Activated T-helper 1 cell treated with Interleukin-2 at 50 U/mL for 16 hours (primary cell): Measurements from ENCODE around the gene MCM3AP.
A peak's percentile ranks its signal among the peaks of the same experiment; 100 is the strongest.
"Not testable (repeated sequence)": the region's sequence is repeated elsewhere in the genome, so short reads cannot be mapped to it uniquely, and the experiment has no call there.

Experiments
- DNase-seq: peaks from one replicate; pipeline ENCODE4 v3.0.0-alpha.2; 2020; ENCODE audit warnings: low read depth

Gene MCM3AP

DNA sequence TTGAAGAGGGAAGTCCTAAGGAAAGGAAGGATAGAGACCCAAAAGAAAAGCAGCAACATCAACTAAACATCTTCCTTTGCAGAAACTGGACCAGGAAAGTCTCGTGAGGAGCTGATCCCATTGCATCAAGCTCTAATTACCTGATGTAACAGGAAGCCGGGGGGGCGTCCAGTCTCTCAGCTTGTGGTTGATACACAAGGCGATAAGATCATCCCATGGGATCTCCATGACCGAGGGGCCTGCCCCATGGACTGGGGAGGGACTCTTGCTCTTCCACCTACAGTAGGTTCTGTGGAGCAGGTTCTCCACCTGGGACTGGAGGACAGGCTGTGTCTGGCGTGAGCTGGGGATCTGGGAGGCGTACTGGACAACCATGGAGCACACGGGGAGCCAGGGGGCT, 42.1 kb downstream of the MCM3AP start:
- DNase-seq: no peak

DNA sequence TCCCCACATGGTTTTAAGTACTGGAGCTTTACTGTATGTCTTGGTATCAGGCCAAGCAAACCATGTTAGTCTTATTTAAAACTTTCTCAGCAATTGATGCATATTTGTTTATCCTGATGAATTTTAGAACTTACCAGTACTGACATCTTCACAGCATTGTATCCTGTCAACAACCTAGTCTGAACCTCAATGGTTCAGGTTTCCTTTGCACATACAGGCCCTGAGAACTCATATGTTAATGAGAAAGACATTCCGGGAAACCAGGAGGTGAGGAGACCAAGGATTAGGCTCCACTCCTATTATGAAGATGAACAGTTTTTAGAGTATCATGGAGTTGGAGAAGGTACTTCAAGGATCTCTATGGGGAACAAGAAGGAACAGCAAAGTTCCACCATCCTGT, 43.8 kb downstream of the MCM3AP start:
- not testable (repeated sequence) for DNase-seq

DNA sequence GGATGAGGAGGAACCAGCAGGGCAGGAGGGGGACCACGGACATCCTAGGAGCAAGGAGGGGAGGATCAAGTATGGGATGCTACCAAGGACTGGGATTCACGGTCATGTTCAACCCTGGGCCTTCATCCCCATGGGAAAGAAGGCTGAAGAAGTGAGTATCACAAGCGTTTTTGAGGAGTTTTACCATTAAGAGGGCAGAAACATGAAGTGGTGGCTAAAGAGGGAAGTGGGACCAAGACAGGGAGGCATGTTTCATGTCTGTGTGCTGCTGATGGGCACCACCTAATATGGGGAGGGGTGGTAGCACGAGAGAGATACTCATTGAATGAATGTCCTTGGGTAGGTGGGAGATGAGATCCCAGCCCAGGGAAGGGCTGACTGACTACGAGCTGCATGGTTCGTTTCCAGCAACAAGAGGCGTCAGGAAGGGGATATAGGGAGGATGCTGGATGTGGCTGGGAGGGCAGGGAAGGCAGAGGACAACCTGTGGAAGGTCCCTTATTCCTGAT, 45.5 kb downstream of the MCM3AP start:
- DNase-seq: no peak

DNA sequence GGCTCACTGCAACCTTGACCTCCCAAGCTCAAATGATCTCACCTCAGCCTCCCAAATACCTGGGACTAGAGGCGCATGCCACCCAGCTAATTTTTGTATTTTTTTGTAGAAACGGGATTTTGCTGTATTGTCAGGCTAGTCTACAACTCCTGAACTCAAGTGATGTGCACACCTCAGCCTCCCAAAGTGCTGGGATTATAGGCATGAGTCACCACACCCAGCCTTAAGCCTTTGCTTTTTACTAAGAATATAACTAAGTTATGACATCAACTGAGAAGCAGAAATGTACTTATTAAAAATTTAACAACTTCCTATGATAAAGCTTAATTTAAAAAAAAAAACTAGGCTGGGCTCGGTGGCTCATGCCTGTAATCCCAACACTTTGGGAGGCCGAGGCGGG, 47.9 kb downstream of the MCM3AP start:
- no peak for DNase-seq

DNA sequence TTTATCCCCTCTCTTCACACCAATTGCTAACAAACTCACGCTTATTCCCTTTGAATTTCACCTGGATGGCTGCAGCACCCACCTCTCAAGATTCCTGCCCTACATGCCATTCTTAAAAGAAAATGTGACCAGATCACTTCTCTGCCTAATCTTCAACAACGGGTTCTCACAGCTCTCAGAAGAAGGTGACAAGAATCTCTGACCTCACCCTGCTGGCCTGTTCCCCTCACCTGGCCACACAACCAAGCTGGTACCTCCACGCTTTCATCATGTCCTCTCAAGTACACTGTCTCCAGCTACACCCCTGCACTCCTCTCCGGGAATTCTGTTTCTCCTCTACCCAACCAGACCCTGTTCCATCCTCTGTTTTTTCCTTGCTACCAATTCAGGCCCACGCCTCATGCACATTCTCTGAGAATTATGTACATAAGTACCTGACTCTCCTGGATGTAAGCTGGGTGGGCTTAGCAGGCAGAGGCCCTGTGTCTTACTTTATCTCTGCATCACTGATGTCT, 50.9 kb downstream of the MCM3AP start:
- DNase-seq: no peak

DNA sequence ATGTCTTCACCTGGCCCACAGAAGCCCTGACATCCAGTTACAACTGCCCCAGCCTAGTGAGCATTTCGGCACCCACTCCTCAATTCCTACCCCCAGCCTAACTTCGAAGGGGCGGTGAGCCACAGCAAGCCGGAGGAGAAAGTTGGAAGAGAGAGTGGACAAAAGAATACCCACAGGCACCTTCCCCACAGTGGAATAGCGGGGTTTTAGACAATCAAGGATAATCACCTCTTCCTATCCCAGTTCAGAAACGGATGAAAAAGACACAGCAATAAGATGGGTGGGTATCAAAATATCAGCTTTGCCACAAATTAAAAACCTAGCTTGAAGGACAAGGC, 55.5 kb downstream of the MCM3AP start:
- no peak for DNase-seq

DNA sequence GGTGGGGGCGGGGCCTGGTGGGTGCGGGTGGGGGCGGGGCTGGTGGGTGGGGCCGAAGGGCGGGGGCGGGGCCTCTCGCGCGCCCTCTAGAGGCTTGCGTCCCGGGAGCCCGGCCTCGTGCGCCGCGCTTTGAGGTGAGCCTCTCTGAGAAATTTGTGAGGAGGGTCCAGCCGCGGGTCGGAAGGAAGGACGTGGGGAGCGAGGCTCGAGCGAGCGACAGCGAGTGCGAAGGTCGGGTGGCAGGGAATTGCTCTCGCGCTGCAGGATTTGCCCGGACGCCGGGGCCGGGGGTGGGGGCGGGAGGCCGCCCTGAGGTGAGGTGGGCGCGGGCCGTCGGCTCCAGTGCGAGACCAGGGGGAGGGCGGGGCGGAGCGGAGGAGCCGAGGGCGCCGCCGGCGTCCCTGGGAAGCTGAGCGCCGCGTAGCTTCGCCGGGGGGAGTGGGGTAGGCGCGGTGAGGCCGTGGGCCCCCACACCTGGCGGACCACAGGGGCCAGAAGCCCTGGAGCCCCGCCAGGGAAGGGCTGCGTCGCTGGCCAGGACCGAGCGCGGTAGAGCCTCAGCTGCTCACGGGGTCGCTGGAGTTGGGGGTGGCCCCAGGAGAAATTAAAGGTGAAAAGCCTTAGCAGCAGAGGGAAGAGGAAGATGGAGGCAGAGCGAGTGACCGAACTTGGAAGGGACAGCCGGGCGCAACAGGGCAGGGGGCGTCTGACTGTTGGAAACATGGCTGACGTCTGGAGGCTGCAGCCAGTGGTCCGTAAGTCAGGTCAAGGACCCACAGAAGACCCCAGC, 56.1 kb downstream of the MCM3AP start:
- no peak for DNase-seq

DNA sequence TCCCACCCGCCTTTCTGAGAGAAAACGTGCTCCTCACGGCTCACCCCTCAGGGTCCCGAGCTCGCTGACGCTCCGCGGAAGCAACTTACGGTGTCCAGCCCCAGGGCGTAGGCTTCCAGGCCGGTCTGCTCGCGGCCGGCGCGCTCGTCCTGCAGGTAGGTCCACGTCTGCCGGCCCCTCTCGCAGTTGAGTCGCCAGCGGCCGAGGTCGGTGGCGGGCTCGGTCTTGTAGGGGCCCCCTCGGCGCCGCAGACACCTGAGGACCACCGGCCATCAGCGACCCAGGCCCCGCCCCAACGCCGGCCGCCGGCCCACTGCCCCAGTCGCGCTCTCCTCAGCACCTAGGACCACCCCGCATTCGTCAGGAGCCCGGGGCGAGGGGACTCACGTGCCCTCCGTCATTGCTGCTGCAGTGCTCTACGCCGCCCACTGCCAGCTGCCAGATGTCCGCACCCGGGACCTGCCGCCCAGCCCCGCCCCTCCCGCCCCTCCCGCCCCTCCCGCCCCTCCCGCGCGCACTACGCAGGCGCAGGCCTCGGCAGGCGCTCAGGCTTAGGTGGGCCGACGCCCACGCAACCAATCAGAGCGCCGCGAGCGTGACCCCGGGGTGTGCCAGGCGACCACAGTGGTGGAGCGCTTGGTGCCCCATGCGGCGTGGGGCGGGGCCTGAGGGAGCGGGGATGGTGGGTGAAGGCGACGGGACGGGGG, 56.9 kb downstream of the MCM3AP start, which contains the start of gene LSS:
TSS of gene LSS (minus strand) at position 430 of the 707 bp plus-strand sequence. CDS start at position 401, 29 bp downstream.
- DNase-seq: peak; percentile 98

DNA sequence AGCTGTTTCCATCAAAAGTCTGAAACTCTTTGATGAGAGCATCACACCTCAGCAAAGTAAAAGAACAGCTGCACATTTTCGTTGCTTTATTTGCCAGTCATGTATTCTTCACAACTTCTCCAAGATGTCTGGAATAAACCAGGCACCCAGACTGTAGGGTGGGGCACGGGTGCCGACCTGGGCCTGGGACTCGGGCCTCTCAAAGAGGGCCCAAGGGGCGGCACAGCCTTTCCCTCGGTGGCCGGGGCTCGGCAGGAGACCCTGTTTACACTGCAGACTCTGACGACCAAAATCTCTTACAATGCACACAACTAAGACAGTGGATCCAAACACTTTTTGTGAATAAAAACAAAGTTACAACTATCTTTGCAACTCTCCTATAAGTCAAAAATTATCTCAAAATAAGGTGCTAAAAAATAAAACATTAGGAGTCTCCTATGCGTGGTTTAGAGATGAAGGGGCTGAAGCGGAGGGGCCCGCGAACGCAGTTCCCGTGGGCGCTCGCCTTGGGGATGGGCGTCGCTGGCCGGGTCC, 57.5 kb downstream of the MCM3AP start:
- no peak for DNase-seq

DNA sequence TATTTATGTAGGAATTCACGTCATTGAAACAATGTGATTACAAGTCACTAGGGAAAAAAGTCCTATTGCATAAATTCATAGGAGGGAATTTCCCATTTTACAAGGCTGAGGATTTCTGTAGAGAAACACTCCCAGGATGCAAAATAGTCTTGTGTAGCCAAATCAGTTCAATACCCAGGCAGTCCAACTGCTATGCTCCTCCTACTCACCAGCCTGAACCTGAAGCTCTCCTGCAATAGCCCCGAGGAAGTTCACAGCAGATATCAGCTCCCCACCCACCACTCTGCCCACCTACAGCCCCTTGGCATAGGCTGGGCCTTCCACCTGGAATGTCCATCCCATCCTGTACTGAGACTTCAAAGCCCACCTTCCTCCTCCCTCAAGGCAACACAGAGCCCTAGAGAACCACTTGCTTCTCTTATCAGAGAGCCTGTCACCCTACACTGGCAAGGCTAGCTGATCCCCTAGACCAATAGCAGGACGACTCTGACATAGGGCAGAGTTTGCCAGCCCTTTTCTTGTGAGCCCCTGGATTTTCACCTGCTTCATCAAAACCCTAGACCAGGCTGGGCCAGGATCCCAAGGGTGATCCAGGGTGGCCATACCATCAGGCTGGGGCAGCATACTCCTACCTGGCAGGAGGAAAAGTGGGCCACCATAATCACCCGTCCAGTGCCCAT, 58.4 kb downstream of the MCM3AP start:
- DNase-seq: no peak

DNA sequence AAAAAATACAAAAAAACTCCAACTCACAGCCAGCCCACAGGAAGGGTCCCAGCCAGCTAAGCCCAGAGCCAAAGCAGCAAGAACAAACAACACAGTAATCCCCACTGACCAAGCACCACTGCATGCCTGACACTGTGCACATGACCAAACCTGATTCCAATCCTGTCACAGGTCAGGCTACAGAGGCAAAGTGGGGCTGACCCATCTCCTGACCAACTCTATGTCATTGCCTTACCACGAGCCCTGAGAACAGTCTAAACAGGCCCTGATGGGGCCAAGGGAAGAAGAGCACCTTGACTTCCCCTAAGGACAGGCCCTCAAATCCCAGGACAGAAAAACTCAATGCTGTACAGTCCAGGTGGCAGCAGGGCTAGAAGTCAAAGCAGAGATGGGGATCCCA, 59.3 kb downstream of the MCM3AP start:
- DNase-seq: no peak

DNA sequence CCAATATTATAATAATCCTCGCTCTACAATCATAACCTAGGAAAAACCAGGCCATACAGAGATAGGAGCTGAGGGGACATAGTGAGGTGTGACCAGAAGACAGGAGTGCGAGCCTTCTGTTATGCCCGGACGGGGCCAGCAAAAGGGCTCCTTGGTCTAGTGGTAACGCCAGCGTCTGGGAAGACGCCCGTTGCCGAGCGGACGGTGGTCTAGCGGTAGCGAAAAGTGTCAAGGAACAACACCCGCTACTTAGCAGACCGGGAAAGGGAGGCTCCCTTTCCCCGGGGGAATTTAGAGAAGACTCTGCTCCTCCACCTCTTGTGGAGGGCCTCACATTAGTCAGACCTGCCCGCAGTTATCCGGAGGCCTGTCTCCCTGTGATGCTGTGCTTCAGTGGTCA, 61.8 kb downstream of the MCM3AP start:
- not testable (repeated sequence) for DNase-seq

DNA sequence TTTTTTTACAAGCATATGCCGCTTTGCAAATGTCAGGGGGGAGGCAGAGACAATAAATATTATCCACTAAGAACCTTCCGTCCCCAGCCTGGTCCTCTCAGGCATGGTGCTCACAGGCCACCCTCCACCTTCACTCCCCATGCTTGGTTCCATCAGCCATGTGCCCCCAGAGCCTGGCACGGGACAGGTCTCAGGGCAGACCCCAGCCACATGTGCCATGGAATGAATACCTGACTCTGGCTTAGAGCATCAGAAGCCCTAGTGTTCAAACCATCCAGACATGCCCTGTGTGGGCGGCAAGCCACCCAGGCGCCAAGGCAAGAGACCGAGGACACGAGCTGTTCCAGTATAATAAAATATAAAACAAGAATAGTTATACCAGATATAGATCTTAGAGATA, 62.2 kb downstream of the MCM3AP start:
- no peak for DNase-seq

DNA sequence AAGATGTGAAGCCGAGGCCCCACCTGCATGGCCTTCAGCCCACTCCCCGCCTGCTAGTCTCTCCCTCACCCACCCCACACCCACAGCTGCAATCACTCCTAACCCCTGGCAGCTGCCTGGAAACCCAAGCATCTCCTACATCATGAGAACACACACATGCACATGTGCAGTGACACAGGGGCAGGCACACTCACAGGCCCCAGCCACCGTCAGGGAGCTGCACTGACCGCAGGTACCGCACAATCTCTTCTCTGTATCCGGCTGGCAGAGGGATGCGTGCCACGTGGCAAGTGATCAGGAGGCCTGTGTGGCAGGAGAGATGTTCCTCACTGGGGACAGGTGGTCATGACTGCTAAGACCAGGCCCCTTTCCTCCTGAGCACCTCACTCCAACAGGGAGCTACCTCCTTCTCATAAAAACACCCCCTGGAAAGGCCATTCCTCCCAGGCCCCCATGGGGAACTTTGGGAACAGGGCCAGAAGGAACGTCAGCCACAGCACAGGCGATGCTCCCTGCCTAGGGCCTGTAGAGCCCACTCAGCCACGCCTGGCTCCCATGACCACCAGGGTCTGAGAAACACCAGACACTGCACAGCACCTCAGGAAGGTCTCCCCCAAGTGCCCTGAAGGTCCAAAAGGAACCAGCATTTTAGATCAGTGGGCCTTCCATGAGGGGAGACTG, 62.8 kb downstream of the MCM3AP start:
- no peak for DNase-seq

DNA sequence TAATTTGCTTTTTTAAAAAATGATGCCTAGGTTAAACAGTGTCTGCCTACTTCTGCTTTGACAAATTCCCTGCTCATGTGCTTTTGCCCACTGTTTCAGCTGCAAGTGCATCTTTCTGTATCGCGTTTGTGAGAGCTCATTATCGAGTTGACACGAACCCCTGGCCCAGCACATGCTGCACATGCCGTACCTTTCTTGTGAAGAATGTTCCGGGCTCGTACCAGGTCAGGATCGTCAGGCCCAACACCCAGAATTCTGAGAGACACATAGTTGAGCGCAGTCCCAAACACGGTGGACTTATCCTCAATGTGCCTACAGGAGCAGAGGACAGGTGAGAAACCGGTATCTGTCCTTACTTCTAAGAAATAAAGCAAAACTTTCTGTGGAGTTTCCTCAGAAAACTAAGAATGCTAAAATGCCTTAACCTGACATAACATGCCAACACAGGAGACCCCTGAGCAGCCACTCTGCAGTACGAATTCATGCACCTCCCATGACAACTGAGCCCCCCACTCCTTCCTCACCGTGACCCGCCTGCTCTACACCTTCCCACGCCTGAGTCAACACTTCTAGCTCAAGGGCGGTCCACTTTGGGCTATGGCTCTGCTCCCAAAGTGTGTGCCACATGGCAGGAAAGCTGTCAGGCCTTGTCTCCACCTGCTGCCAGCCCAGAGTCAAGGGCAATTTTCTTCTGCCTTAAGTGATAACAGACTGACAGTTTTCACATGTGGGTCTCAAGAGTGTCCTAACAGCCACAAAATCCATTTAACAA, 63.6 kb downstream of the MCM3AP start:
- DNase-seq: no peak

DNA sequence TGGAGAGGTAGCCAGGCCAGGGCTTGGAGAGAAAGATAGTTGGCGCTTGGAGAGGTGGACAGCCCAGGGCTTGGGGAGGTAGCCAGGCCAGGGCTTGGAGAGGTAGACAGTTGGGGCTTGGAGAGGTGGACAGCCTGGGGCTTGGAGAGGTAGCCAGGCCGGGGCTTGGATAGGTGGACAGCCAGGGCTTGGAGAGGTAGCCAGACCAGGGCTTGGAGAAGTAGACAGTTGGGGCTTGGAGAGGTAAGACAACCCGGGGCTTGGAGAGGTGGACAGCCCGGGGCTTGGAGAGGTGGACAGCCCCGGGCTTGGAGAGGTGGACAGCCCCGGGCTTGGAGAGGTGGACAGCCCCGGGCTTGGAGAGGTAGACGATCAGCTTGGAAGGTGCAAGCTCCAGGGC, 64.6 kb downstream of the MCM3AP start:
- no peak for DNase-seq

DNA sequence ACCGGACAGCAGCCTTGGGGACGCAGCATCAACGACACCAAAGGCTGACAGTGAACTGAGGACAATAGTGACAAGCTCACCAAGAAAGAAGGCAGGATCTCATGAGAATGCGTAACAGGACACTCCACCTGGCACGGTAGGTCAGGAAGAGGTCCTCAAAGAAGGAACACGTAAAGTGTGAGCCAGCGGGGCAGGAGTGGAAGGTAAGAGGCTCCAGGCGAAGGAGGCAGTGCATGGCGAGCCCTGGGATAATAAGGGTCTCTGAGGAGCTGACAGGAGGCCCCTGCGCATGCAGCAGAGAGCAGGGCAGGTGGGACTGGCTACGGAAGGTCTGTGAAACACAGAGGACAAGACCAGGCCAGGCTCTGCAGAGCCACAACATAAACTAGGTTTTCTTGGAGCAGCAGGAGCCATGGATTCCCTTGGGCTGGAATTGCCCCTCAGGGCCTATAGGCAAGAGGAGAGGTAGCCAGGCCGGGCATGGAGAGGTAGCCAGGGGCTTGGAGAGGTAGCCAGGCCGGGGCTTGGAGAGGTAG, 65.1 kb downstream of the MCM3AP start:
- DNase-seq: no peak

DNA sequence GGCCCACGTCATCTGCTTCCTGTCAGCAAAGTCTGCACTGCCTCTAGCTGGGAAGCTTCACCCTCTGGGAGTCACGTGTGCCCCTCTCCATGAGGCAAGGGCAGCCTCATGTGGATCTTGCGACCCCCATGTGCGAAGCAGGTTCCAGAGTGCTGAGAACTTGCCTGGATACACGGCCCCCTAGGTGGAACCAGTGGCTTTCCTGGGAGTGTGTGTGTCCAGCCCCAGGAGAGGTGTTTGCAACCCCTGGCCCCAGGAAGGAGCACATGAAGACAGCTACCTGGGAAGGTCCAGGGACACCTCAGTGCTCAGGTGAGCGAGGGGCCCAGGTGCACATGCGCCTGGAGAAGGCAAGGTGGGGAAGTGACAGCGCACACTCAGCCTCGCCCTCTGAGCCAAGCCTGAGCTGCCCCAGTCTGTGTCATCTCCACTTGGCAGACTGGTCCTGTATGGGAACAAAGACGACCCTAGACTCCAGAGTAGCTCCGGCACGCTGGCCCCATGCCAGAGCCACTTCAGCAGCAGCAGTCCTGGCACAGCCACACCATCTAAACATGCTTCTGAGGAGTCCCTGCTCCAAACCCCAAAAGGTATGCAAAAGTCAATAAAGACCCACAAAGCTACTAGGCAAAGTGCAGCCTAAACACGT, 65.7 kb downstream of the MCM3AP start:
- no peak for DNase-seq

DNA sequence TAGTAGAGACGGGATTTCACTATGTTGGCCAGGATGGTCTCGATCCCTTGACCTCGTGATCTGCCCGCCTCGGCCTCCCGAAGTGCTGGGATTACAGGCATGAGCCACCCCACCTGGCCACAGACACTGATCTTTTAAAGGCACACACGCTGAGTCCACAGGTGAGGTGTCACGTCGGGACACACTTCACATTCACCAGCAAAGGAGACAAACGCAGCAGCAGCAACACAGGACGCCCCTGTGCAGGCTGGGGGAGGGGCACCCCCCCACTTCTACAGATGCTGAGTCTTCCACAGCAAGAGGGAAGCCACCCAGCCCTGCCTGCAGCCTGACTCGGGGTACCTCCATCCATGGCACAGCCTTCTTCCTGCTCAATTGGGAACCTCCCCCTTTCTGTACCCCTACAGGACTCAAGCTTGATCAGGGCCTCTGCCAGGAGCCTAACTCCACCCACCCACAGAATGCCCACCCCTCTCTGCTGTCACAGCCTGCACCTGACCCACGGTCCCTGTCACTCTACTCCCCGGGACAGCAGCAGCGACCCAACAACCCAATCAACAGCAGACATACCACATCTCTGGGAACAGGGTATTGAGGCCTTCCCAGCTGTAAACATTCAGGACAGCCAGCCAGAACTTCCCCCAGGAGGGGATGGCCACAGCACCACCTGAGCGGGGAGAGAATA, 66.4 kb downstream of the MCM3AP start:
- DNase-seq: no peak
